Measurements from ENCODE around the gene GHRH.

Gene GHRH

DNA sequence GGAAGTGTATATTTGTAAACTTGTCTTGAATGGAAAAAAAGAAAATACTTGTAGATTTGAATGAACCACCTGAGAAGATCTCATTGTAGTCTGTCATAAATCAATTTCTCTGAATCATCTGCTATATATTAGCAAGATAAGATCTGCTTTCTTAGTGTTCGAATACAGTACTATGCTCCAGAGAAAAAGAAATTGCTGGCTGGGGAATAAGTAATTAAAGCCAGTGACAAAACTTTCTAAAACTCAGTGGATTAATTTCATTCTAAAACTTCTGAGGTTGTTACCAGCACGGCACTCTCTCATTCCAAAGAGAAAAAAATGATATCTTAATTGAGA lies 59.8 kb downstream of the GHRH start:
- DNase-seq, result no peak
